Hepatic stellate cell (primary cell): ENCODE data around the gene LLCFC1.
"Not testable (repeated sequence)": the region's sequence is repeated elsewhere in the genome, so short reads cannot be mapped to it uniquely, and the experiment has no call there.

Experiments used
- DNase-seq: peaks from one replicate; pipeline ENCODE4 v3.0.0; 2011; ENCODE audit warnings: low spot score

Gene LLCFC1

GRCh38 chr7:142943706-142944268 lies 4.5 kb downstream of the LLCFC1 start:
- DNase-seq = no peak

DNA sequence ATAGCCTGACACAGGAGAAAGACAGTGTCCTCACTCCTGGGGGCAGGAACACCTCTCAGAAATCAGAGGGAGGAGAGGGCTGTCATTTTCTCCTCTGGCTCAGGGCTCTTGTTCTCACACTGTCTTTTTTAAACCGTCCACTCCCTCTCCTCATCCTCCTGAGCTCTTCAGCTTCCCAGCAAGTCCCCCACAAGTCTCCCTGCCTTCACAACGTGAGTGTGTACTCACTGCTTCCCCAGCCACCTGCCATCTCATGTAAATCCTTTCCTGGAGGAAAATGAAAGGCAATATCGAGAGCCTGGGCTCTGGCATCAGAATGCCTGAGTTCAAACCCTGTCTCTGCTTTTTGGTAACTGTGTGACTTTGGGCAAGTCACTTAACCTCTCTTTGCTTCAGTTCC lies 5.7 kb downstream of the LLCFC1 start:
- no peak for DNase-seq

DNA sequence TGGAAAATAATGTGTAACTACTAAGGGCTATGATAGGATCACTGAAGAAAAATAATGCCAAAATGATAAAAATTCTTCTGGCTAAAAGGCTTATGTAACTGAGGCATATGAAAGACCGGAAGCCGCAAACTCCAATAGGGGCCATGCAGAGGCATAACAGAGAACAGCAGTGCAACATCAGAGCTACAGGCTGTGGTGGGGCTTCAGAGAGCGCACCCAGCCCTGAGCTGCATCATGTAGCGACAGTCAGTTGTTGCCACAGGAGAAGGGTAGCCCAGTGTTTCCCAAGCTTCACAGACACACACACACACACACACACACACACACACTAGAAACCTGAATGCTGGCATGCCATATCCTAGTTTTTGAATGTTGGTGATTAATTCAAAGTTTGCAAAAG lies 9.3 kb downstream of the LLCFC1 start:
- DNase-seq = no peak

DNA sequence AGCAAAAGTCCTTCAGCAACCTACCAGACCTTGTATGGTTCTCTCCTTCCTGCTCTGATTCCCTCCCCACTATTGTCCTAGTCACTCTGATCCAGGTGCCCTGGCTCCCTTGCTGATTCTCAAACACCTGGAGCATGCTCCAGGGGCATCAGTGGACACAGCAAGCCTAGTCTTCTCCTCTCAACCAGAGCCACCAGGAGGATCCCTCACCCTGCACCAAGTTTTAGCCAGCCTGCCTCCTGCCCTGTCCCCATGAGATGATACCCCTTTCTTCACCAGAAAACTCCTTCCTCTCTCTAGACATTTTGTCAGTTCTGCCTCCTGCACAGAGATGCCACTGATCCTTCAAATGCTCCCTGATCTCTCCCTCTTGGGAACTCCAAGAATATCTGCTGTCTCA lies 11.0 kb downstream of the LLCFC1 start:
- no peak for DNase-seq

GRCh38 chr7:142954680-142955268 lies 15.5 kb downstream of the LLCFC1 start:
- no peak for DNase-seq

DNA sequence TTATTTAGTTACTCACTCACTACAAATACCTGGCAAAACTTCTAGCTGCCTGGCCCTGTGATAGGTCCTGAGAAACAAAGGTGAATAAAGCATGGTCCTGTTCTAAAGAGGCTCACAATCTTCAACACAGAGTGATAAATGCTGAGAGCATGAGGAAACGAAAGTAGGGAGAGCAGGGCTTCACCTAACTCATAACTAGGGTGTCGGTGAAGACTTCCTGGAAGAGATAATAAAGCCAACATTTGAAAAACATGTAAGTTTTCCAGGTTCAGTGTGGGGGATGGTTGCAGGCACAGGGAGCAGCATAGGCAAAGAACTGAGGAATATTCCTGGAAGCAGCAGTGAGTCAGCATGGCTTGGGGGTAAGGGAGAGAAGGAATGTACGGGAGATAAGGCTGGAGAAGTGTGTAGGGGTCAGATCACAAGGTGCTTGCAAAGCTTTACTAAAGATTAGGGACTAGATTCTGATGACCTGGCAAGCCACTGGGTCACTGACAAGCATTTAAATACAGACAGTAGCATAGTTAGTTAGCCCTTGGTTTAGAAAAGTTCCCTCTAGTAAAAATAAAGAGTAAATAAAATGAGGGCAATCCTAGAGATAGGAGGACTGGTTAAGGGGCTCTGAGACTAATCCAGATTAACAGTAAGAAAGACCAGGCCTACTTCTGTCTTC lies 17.8 kb downstream of the LLCFC1 start:
- DNase-seq = no peak

GRCh38 chr7:142957723-142958122 lies 18.4 kb downstream of the LLCFC1 start:
- no peak for DNase-seq

GRCh38 chr7:142959202-142959601 lies 19.9 kb downstream of the LLCFC1 start:
- DNase-seq = no peak

DNA sequence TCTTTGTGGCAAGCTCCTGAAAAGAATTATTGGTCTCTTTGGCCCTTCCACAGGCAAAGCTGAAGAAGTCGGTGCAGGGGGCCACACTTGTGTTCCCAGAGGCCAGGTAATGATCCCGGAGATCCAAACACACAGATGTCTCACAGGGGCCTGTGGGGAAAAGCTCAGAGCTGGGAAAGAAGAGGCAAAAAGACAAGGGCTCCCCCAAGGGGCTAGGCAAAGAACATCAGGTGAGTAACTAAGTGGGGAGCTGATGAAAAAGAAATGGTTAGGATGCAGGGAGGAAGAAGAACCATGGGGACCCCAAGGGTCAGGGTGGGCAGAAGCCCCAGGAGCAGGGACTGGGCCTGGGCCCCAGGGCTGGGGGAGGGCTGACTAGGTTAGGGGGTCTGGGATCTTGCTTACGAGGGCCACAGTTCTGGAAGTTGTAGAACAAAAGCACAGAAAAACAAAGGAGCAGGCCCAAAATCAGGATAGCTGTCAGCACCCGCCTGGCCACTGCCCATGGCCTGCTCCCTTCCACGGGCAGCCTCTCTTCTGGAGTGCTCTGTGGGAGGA lies 21.8 kb downstream of the LLCFC1 start:
- DNase-seq = no peak

GRCh38 chr7:142961595-142961972 lies 22.3 kb downstream of the LLCFC1 start:
- DNase-seq = no peak

GRCh38 chr7:142961973-142962926 lies 23.0 kb downstream of the LLCFC1 start, which contains the start of gene KEL:
KEL (minus strand) TSS chr7:142962363; CDS start chr7:142962206, 157 bp downstream.
- DNase-seq = no peak

DNA sequence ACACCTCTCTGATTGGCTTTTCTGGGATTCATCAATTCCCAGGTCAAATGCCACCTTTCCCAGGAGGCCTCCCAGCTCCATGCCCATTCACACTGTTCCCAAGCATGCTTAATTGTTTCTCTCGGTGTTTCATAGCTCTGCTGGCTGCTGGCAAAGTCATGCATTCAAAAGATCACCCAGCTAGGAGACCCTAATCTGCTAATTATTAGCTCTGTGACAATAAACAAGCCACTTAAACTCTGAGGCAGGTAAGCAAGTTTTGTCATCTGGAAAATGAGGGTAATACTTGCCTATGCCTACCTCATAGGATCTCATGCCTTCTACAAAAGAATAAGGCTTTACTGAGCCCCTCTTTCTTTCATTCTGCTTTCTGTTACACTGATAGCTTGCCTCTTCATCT lies 23.7 kb downstream of the LLCFC1 start:
- DNase-seq = no peak

- no peak for DNase-seq
These were observed 24.7 kb downstream of the LLCFC1 start for GRCh38 chr7:142963993-142964392.

DNA sequence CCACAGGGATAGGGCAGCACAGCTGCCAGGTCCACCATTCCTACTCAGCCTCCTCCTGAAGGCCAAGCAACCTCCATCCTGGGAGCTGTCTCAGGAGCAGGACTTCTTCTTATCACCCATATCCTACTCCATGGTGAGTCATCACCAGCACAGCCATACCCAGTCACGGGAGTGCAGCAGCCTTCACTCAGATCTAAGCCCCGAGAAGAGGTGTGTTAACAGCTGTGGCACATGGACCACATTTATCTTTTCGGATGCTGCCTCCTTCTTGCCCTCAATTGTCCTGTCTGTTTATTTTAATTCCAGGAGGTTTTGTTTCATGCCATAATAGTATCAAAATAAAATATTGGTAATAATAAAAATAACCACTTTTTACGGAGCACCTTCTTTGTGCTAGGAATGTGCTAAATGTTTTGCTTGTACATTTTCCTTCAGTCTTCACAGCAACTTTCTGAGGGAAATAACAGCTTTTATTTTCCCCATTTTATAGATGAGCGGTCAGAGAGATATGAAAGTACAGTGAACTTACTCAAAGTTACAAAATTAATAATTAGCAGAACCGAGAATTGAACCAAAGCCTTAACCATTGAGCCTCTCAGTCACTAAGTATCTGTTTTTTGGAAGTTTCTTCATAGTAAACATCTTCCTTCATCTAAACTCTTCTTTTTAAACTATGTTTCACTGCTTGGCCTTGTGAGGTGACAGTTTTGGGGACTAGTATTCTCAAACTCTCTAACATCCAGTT lies 25.4 kb downstream of the LLCFC1 start:
- DNase-seq = no peak

GRCh38 chr7:142968229-142968628 lies 28.9 kb downstream of the LLCFC1 start:
- no peak for DNase-seq

GRCh38 chr7:142969183-142969582 lies 29.9 kb downstream of the LLCFC1 start:
- no peak for DNase-seq

DNA sequence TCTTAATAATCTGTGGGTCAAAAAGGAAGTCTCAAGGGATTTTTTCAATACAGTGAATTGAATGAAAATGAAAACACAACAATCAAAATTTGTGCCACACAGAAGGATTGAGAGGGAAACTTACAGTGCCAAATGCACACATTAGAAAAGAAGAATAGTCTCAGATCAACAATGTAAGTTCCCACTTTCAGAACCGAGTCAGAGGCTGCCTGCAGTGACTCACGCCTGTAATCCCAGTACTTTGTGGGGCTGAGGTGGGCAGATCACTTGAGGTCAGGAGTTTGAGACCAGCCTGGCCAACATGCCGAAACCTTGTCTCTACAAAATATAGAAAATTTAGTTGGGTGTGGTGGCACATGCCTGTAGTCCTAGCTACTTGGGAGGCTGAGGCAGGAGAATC lies 35.3 kb downstream of the LLCFC1 start:
- no peak for DNase-seq

GRCh38 chr7:142978402-142978801 lies 39.1 kb downstream of the LLCFC1 start:
- not testable (repeated sequence) for DNase-seq

GRCh38 chr7:142983825-142984224 lies 44.5 kb downstream of the LLCFC1 start:
- DNase-seq = no peak

- no peak for DNase-seq
These were observed 45.0 kb downstream of the LLCFC1 start for GRCh38 chr7:142984297-142984696.
